ENCODE data around the gene CCDC188.

The CCDC188 gene

GRCh38 chr22:20108757-20109230 lies 42.1 kb downstream of the CCDC188 start:
- no peak for DNase-seq

- DNase-seq = peak in 1 of 56 donors; percentile 45
Measured at GRCh38 chr22:20107951-20108756, 42.7 kb downstream of the CCDC188 start.

DNA sequence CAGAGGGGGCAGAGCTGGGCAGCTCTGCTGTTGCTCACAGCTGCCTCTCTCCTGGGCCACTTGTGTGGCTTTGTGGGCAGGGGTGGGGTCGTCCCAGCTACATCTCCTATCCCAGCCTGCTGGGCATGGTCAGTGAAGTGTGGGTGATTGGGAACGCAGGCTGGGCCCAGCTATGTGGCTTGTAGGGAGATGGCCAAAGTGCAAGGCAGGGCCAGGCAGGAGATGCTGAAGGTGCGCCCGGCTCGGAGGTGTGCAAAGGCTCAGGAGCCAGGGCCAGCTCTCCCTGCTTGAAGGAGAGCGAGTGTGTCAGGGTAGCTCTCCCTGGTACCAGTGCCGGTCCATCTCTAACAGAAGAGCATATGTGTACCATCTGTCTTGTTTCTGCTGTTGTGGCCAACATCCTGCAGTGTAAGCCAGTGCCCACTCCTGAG lies 43.4 kb downstream of the CCDC188 start:
- no peak for DNase-seq

GRCh38 chr22:20106849-20107237 lies 44.0 kb downstream of the CCDC188 start:
- DNase-seq = no peak

GRCh38 chr22:20106205-20106848 lies 44.5 kb downstream of the CCDC188 start:
- peak in 2 of 56 donors; percentile 24 to 44 for DNase-seq

DNA sequence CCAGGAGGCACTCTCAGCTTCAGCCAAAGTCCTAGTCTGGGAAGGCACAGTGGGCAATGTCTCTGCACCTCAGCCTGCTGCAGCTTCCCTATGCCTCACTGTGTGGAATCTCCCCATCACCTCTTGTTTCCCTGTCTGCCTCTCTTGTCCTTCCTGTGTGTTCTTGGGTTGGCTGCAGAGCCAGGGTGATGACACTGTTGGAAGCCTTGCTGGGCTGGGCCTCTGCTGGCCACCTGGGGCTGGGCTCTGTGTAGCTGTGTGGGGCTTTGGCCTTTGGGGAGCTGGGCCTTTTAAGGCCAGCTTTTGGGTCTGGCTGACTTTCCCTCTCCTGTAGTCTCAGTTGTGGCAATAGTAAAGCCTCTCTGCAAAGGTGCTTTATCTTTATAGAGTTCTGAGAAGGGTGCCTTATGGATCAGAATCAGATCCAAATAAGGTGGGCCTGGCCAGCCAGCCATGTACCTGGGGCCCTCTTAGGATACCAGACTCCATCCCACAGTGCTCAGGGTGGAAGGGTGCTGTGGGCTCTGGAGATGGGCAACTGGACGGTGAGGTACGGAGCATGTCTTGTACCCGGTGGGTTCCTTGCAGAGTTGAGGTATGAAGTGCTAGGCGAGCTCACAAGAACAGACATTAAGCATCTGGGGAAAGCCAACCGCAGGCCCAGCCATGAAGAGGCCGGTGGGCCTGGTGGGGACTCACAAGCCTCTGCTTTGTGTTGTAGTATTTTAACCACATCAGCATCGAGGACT lies 45.2 kb downstream of the CCDC188 start:
- no peak for DNase-seq

GRCh38 chr22:20102203-20102780 lies 48.6 kb downstream of the CCDC188 start:
- DNase-seq = no peak

- no peak for DNase-seq
Measured at GRCh38 chr22:20101638-20102037, 49.2 kb downstream of the CCDC188 start.

DNA sequence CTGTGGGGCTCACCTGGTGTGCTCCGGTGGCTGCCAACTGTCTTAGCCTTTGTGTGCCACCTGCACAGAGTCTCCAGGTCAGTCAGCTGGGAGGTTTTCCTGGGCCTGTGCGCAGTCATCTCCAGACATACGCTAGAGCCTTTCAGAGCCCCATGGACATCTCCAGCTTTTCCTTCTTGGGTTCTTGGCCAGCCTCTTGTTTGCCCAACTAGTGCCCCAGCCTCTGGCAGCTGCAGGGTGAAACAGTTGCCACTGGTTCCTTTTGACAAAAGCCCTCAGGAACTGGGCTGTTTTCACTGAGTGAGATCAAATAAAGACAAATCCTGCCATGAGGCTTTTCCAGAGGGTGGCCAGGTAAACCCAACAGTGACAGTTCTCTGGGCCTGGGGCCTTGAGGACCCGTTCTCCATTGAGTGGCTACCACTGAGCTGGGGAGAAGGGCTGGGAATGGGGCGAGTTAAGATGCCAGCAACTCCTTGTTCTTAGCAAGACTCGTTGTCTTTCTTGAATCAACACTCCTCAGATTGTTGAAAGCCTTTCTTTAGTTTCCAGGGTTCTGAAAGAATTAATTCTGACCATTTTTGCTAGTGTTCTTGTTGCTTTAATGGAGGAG lies 51.6 kb downstream of the CCDC188 start:
- no peak for DNase-seq

Data from amygdala (tissue), 56 donors.